GM18951 (cell line): ENCODE data around the gene C1QTNF5.

ENCODE experiments used
- POLR2A ChIP-seq: IDR thresholded peaks from 4 replicates; pipeline ENCODE4 v1.6.1; 2011; ENCODE audit warnings: mild to moderate bottlenecking; ENCODE audit not compliant: insufficient read length, insufficient read depth; ENCODE audit errors: extremely low read depth
- in situ Hi-C: fragments of 300-500 bp; cut with MboI; formaldehyde crosslinking; loops from one replicate; pipeline ENCODE4 v1.12.0; 2022; ENCODE audit warnings: low sequenced_read_pairs, mixed read lengths, inconsistent platforms; ENCODE audit not compliant: unreplicated experiment

The C1QTNF5 gene

GRCh38 chr11:119334174-119334930 lies 6.3 kb downstream of the C1QTNF5 start, which contains the start of gene RNF26:
RNF26 (plus strand) TSS chr11:119334527; CDS start chr11:119335123, 596 bp downstream.
- in situ Hi-C loops, result no loop called here
- peak; percentile 77 for TF ChIP-seq POLR2A

- no peak for TF ChIP-seq POLR2A
- in situ Hi-C loops, result no loop called here
Observed at GRCh38 chr11:119332111-119332765, 8.4 kb downstream of the C1QTNF5 start.

GRCh38 chr11:119330237-119330636 lies 10.4 kb downstream of the C1QTNF5 start:
- in situ Hi-C loops, result no loop called here
- no peak for TF ChIP-seq POLR2A

- no peak for TF ChIP-seq POLR2A
Observed at GRCh38 chr11:119329320-119329719, 11.4 kb downstream of the C1QTNF5 start.

GRCh38 chr11:119324189-119324588 lies 16.5 kb downstream of the C1QTNF5 start:
- in situ Hi-C loops, result no loop called here
- no peak for TF ChIP-seq POLR2A

More at GRCh38 chr11:119329320-119329719, 11.4 kb downstream of the C1QTNF5 start:
- in situ Hi-C loops, result no loop called here

GRCh38 chr11:119323532-119324033 lies 17.1 kb downstream of the C1QTNF5 start:
- TF ChIP-seq POLR2A, result no peak
- in situ Hi-C loops, result no loop called here

- TF ChIP-seq POLR2A, result no peak
- in situ Hi-C loops, result no loop called here
Observed at GRCh38 chr11:119322921-119323531, 17.7 kb downstream of the C1QTNF5 start.

- in situ Hi-C loops, result no loop called here
- TF ChIP-seq POLR2A, result no peak
Observed at GRCh38 chr11:119322360-119322739, 18.3 kb downstream of the C1QTNF5 start.

- TF ChIP-seq POLR2A, result peak; percentile 71
- in situ Hi-C loops, result no loop called here
Observed at GRCh38 chr11:119320776-119321524, 19.7 kb downstream of the C1QTNF5 start.

- in situ Hi-C loops, result no loop called here
Observed at GRCh38 chr11:119320240-119320775, 20.4 kb downstream of the C1QTNF5 start.

GRCh38 chr11:119319700-119320239 lies 20.9 kb downstream of the C1QTNF5 start:
- in situ Hi-C loops, result no loop called here

More at GRCh38 chr11:119320240-119320775, 20.4 kb downstream of the C1QTNF5 start:
- no peak for TF ChIP-seq POLR2A

GRCh38 chr11:119319136-119319699 lies 21.5 kb downstream of the C1QTNF5 start:
- peak; percentile 6 for TF ChIP-seq POLR2A
- in situ Hi-C loops, result no loop called here

More at GRCh38 chr11:119319700-119320239, 20.9 kb downstream of the C1QTNF5 start:
- TF ChIP-seq POLR2A, result no peak
